IPS-18c (cell line): ENCODE data around the gene MSMP.
A peak's percentile ranks its signal among the peaks of the same experiment; 100 is the strongest.

Experiments used
- H3K4me3 ChIP-seq: 2 replicates; pipeline ENCODE4 v1.7.0; 2013; ENCODE audit warnings: low read depth, mild to moderate bottlenecking, low read length, moderate library complexity; ENCODE audit not compliant: insufficient read depth
- H3K9me3 ChIP-seq: one replicate; pipeline ENCODE4 v1.6.1; 2013; ENCODE audit warnings: mild to moderate bottlenecking, low read length, moderate library complexity; ENCODE audit not compliant: control insufficient read depth, insufficient read depth

The MSMP gene

GRCh38 chr9:35732185-35732799 is 21.8 kb downstream of the MSMP start, which contains the start of the genes CREB3 and TLN1:
TSS of gene CREB3 (plus strand) at chr9:35732666. CDS start at chr9:35732773, 107 bp downstream.
TSS of gene TLN1 (minus strand) at chr9:35732195. CDS start at chr9:35725694, 6,501 bp downstream.
- Histone ChIP-seq H3K4me3 (peak within 1 kb of the TSS; percentile 90), H3K9me3 (no peaks in the 10 kb centered on the region)

- Histone ChIP-seq H3K4me3 (peak overlapping the region; percentile 90), H3K9me3 (no peaks in the 10 kb centered on the region)
Measured at GRCh38 chr9:35731415-35732184, 22.5 kb downstream of the MSMP start.

GRCh38 chr9:35730486-35730854 is 23.6 kb downstream of the MSMP start:
- Histone ChIP-seq H3K4me3 (peak overlapping the region; percentile 90; the same call in 1 of the 2 replicates), H3K9me3 (no peaks in the 10 kb centered on the region)

- H3K4me3 ChIP-seq, result peak overlapping the region; percentile 12
- no peaks in the 10 kb centered on the region for H3K9me3 ChIP-seq
Measured at GRCh38 chr9:35729700-35730485, 24.2 kb downstream of the MSMP start.

GRCh38 chr9:35729101-35729500 is 25.0 kb downstream of the MSMP start:
- H3K4me3 ChIP-seq, result no peak overlapping the region
- no peaks in the 10 kb centered on the region for H3K9me3 ChIP-seq

- Histone ChIP-seq H3K4me3 (peak overlapping the region; percentile 46), H3K9me3 (no peaks in the 10 kb centered on the region)
Measured at GRCh38 chr9:35728041-35728971, 25.8 kb downstream of the MSMP start.

- Histone ChIP-seq H3K9me3 (no peaks in the 10 kb centered on the region), H3K4me3 (peak overlapping the region; percentile 46; the same call in 1 of the 2 replicates)
Measured at GRCh38 chr9:35727676-35728040, 26.4 kb downstream of the MSMP start.

- no peak overlapping the region for H3K4me3 ChIP-seq
- H3K9me3 ChIP-seq, result no peaks in the 10 kb centered on the region
Measured at GRCh38 chr9:35726931-35727330, 27.1 kb downstream of the MSMP start.

GRCh38 chr9:35725362-35725761 is 28.7 kb downstream of the MSMP start:
- Histone ChIP-seq H3K9me3 (no peaks in the 10 kb centered on the region), H3K4me3 (no peak overlapping the region)

GRCh38 chr9:35723908-35724307 is 30.2 kb downstream of the MSMP start:
- Histone ChIP-seq H3K4me3 (no peak overlapping the region), H3K9me3 (no peaks in the 10 kb centered on the region)

- Histone ChIP-seq H3K4me3 (no peak overlapping the region), H3K9me3 (no peaks in the 10 kb centered on the region)
Measured at GRCh38 chr9:35723426-35723825, 30.6 kb downstream of the MSMP start.

- Histone ChIP-seq H3K9me3 (no peaks in the 10 kb centered on the region), H3K4me3 (no peak overlapping the region)
Measured at GRCh38 chr9:35719546-35719945, 34.5 kb downstream of the MSMP start.

- Histone ChIP-seq H3K4me3 (no peak overlapping the region), H3K9me3 (no peaks in the 10 kb centered on the region)
Measured at GRCh38 chr9:35718721-35719511, 35.2 kb downstream of the MSMP start.

GRCh38 chr9:35717132-35717870 is 36.8 kb downstream of the MSMP start:
- no peak overlapping the region for H3K4me3 ChIP-seq
- H3K9me3 ChIP-seq, result no peaks in the 10 kb centered on the region

- no peak overlapping the region for H3K4me3 ChIP-seq
- no peaks in the 10 kb centered on the region for H3K9me3 ChIP-seq
Measured at GRCh38 chr9:35716230-35716629, 37.8 kb downstream of the MSMP start.
